Left hindlimb (tissue), 1 donor: ENCODE measurements around the gene NXNL2.

Experiments used
- DNase-seq: peaks from one replicate; pipeline ENCODE4 v3.0.0-alpha.2; 2018

NXNL2 gene

GRCh38 chr9:88579050-88579715 is 44.2 kb downstream of the NXNL2 start:
- DNase-seq, result no peak

- no peak for DNase-seq
Measured at GRCh38 chr9:88580961-88581360, 46.0 kb downstream of the NXNL2 start.

- no peak for DNase-seq
Measured at GRCh38 chr9:88583901-88584596, 49.1 kb downstream of the NXNL2 start.

- DNase-seq, result no peak
Measured at GRCh38 chr9:88585426-88585825, 50.4 kb downstream of the NXNL2 start.

GRCh38 chr9:88586452-88586851 is 51.5 kb downstream of the NXNL2 start:
- no peak for DNase-seq

- no peak for DNase-seq
Measured at GRCh38 chr9:88587182-88587581, 52.2 kb downstream of the NXNL2 start.

- no peak for DNase-seq
Measured at GRCh38 chr9:88587885-88588649, 53.1 kb downstream of the NXNL2 start.

- DNase-seq, result no peak
Measured at GRCh38 chr9:88589656-88590055, 54.7 kb downstream of the NXNL2 start.

- DNase-seq, result no peak
Measured at GRCh38 chr9:88590558-88591146, 55.7 kb downstream of the NXNL2 start.

GRCh38 chr9:88593537-88594185 is 58.7 kb downstream of the NXNL2 start:
- peak; percentile 51 for DNase-seq
